Tibial nerve (tissue), 4 donors: ENCODE measurements around the gene TLR3.

Experiments
- CTCF ChIP-seq, 5 experiments: fragments of 200-600 bp in 3 of 5; fragments of 450-650 bp in 2 of 5; sonication (generic) in 3 of 5; IDR thresholded peaks; one replicate each; pipeline ENCODE4 v1.5.1; 2016 to 2019; ENCODE audit warnings: antibody characterized with exemption in 5 of 5, mild to moderate bottlenecking in 3 of 5, moderate library complexity in 2 of 5
- EP300 ChIP-seq, 2 donors: sonication (generic); formaldehyde crosslinking; IDR thresholded peaks; one replicate each; pipeline ENCODE4 v1.6.1; 2017; ENCODE audit warnings: antibody characterized with exemption in 2 of 2, mild to moderate bottlenecking in 1 of 2
- POLR2A ChIP-seq, 2 donors: fragments of 450-650 bp; IDR thresholded peaks; one replicate each; pipeline ENCODE4 v1.6.1; 2017; ENCODE audit warnings: antibody characterized with exemption in 2 of 2, mild to moderate bottlenecking in 2 of 2, moderate library complexity in 2 of 2

GRCh38 chr4:186036976-186037581, 31.9 kb upstream of the TLR3 start:
- TF ChIP-seq CTCF (IDR thresholded peaks at IDR 0.05) (no peak), POLR2A (IDR thresholded peaks at IDR 0.05) (no peak), EP300 (IDR thresholded peaks at IDR 0.05) (no peak)
